Lung (tissue), 12 donors: ENCODE data around the gene SLC9A7. TPM values are rescaled to one million over a fixed set of nuclear protein-coding genes. Genes with fewer than 3 reads are reported as not detected.

Experiments used
- ATAC-seq: fragments of 200-7000 bp; cut with Tn5 transposase; one replicate; pipeline ENCODE4 v1.9.1; 2020; ENCODE audit warnings: moderate number of reproducible peaks; ENCODE audit not compliant: insufficient read depth, low FRiP score
- DNase-seq, 3 donors: peaks; one replicate each; pipeline ENCODE4 v3.0.0-alpha.2; 2013 to 2017
- H3K27ac ChIP-seq, 2 donors: one replicate each; pipeline ENCODE4 v1.5.1; 2013; ENCODE audit warnings: mild to moderate bottlenecking in 2 of 2, moderate library complexity in 2 of 2, control low read depth in 1 of 2, inconsistent platforms in 1 of 2, low read depth in 1 of 2, low read length in 1 of 2
- H3K27me3 ChIP-seq, 3 donors: one replicate each; pipeline ENCODE4 v1.5.1; 2013; ENCODE audit warnings: low read length in 2 of 3; ENCODE audit not compliant: control insufficient read depth in 3 of 3, insufficient read depth in 3 of 3
- H3K36me3 ChIP-seq, 4 donors: one replicate each; pipeline ENCODE4 v1.5.1; 2013; ENCODE audit warnings: low read length in 4 of 4, mild to moderate bottlenecking in 1 of 4, moderate library complexity in 1 of 4; ENCODE audit not compliant: control insufficient read depth in 4 of 4, insufficient read depth in 4 of 4
- H3K4me1 ChIP-seq, 5 donors: one replicate each; pipeline ENCODE4 v1.5.1; 2013; ENCODE audit warnings: low read length in 5 of 5, mild to moderate bottlenecking in 2 of 5, moderate library complexity in 1 of 5; ENCODE audit not compliant: control insufficient read depth in 5 of 5, insufficient read depth in 5 of 5
- H3K4me3 ChIP-seq: one replicate; pipeline ENCODE4 v1.5.1; 2013; ENCODE audit warnings: mild to moderate bottlenecking, control low read depth, moderate library complexity
- H3K9ac ChIP-seq, 2 donors: one replicate each; pipeline ENCODE4 v1.5.1; 2013; ENCODE audit warnings: low read length in 2 of 2, control low read depth in 1 of 2; ENCODE audit not compliant: insufficient read depth in 1 of 2
- H3K9me3 ChIP-seq, 4 donors: one replicate each; pipeline ENCODE4 v1.5.1; 2013; ENCODE audit warnings: low read length in 3 of 4, mild to moderate bottlenecking in 1 of 4, moderate library complexity in 1 of 4; ENCODE audit not compliant: control insufficient read depth in 4 of 4, insufficient read depth in 3 of 4
- CTCF ChIP-seq: IDR thresholded peaks from 2 replicates; pipeline ENCODE4 v1.5.1; 2012; ENCODE audit warnings: mild to moderate bottlenecking; ENCODE audit errors: control extremely low read depth, extremely low read depth
- WGBS, 2 donors: extraction: QIAGEN DNeasy Blood & Tissue Kit; methylation state at CpG; one replicate each; pipeline ENCODE4 v1.1.7; 2013; 5-methylcytosine and 5-hydroxymethylcytosine counted together
- polyA plus RNA-seq, 2 donors: library from polyadenylated mRNA; stranded (reverse); fragments of 200-250 nt; gene quantifications; one replicate each; pipeline ENCODE4 v1.2.1, GENCODE V29; 2013
- total RNA-seq, 2 donors: library from RNA; depleted of rRNA in 1 of 2; stranded (reverse); fragments of >200 nt in 1 of 2; gene quantifications; one replicate each; pipeline ENCODE4 v1.2.1, GENCODE V29; 2014 to 2021
- donor health status: control.
- donor health status: control.
- donor health status: Bipolar disorder and iron deficiency.
- donor health status: healthy.
- donor health status: DM: yes; HTN: yes; CAD: no.

The SLC9A7 gene
- total and polyA plus RNA-seq, 4 donors: 1.2 to 6.9 (median 3.6) TPM

GRCh38 chrX:46762963-46763362, 4.0 kb upstream of the SLC9A7 start:
- Histone ChIP-seq H3K27me3 (peaks cover 0 to 13% (median 6%) of the 10 kb centered on the region in 3 donors), H3K27ac (no peak overlapping the region), H3K36me3 (no peaks in the 10 kb centered on the region), H3K4me3 (no peak overlapping the region), H3K4me1 (no peaks in the 10 kb centered on the region), H3K9ac (no peak overlapping the region), H3K9me3 (peaks cover 0 to 9% (median 2%) of the 10 kb centered on the region in 4 donors)
- ATAC-seq: no peak
- DNase-seq: no peak
- no peak for TF ChIP-seq CTCF
- WGBS, 2 donors: 69 to 100% methylated on average over 1 of the region's 1 CpG

- H3K36me3 ChIP-seq: no peaks in the 10 kb centered on the region
- no peak overlapping the region for H3K27ac ChIP-seq
- DNase-seq: no peak
- no peak for TF ChIP-seq CTCF
- 16 to 35% methylated on average over 4 of the region's 4 CpGs for WGBS, 2 donors
- no peaks in the 10 kb centered on the region for H3K4me1 ChIP-seq
- no peak overlapping the region for H3K9ac ChIP-seq
- ATAC-seq: no peak
- H3K9me3 ChIP-seq: peaks cover 0 to 9% (median 2%) of the 10 kb centered on the region in 4 donors
- no peak overlapping the region for H3K4me3 ChIP-seq
- H3K27me3 ChIP-seq: peaks cover 0 to 15% (median 6%) of the 10 kb centered on the region in 3 donors
These were observed 692 bp upstream of the SLC9A7 start for GRCh38 chrX:46759645-46759974.

GRCh38 chrX:46758163-46758955, 559 bp downstream of the SLC9A7 start:
- no peak for ATAC-seq
- Histone ChIP-seq H3K4me3 (peak overlapping the region; percentile 32), H3K36me3 (no peaks in the 10 kb centered on the region), H3K9me3 (peaks cover 0 to 9% (median 2%) of the 10 kb centered on the region in 4 donors), H3K4me1 (no peaks in the 10 kb centered on the region), H3K9ac (no peak overlapping the region), H3K27me3 (peaks cover 0 to 15% (median 6%) of the 10 kb centered on the region in 3 donors), H3K27ac (no peak overlapping the region)
- TF ChIP-seq CTCF: no peak
- 9 to 45% methylated on average over 25 to 47 of the region's 47 CpGs for WGBS, 2 donors
- DNase-seq: no peak

GRCh38 chrX:46757593-46757992, 1.3 kb downstream of the SLC9A7 start:
- peaks cover 0 to 15% (median 6%) of the 10 kb centered on the region in 3 donors for H3K27me3 ChIP-seq
- no peak for ATAC-seq
- no peak overlapping the region for H3K27ac ChIP-seq
- no peaks in the 10 kb centered on the region for H3K36me3 ChIP-seq
- 41 to 66% methylated on average over 8 of the region's 8 CpGs for WGBS, 2 donors
- peaks cover 0 to 9% (median 0%) of the 10 kb centered on the region in 4 donors for H3K9me3 ChIP-seq
- H3K4me3 ChIP-seq: no peak overlapping the region
- H3K9ac ChIP-seq: no peak overlapping the region
- DNase-seq: no peak
- H3K4me1 ChIP-seq: no peaks in the 10 kb centered on the region
- TF ChIP-seq CTCF: no peak
